NCI-H446 treated with DMSO at 0.1 percent for 48 hours (cell line): ENCODE results near the gene SAMD4B.

Source experiments
- DNase-seq: peaks from one replicate; lab custom pipeline; 2025; lab: John Stamatoyannopoulos, UW

SAMD4B gene

DNA sequence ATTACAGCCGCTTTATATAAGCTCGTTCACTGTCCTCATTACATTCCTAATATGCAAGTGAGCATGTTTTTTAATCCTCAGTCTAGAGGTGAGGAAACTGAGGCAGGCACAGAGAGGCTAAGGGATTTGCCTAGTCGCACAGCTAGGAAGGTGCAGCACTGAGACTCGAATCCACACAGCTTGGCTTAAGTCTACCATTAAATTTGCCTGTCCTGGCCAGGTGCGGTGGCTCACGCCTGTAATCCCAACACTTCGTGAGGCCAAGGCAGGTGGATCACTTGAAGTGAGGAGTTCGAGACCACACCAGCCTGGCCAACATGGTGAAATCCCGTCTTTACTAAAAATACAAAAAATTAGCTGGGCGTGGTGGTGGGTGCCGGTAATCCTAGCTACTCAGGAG is 85.5 kb downstream of the SAMD4B start:
- DNase-seq, result no peak

DNA sequence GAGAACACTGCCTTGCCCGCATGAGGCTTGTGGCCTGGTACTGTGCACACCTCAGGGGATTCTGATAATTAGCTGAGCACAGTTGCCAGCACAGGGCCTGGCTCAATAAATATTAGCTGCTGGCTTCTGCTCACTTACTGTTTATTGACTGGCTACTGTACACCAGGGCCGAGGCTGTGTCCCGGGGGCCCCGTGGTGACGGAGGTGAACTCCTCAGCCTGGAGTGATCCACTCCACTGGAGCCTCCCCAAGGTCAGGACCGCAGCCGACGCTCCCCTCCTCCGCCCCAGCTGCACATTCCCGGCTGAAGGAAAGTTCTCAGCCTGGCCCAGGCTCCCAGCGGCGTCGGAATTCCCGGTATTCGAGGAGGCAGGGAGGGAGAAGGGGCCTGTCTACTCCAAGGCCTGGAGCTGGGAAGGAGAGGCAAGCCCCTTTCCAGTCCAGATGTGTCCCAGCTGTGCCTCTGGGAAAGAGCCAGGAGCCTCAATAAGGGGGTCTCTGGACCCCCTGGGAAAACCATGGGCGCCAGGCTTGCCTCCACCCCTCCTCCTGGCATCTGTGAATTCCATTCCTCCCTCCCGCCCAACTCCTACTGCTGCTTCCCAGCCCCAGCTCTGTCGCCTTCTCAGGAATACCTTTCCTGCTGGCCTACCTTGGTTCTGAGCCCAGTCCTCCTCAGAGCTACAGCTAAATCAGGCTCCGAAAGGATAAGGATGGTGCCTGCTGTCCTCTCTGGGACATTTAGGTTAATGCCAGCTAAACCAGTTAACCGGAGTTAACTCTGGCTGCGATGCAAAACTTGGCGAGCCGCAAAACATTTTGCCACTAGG is 86.3 kb downstream of the SAMD4B start:
- no peak for DNase-seq

DNA sequence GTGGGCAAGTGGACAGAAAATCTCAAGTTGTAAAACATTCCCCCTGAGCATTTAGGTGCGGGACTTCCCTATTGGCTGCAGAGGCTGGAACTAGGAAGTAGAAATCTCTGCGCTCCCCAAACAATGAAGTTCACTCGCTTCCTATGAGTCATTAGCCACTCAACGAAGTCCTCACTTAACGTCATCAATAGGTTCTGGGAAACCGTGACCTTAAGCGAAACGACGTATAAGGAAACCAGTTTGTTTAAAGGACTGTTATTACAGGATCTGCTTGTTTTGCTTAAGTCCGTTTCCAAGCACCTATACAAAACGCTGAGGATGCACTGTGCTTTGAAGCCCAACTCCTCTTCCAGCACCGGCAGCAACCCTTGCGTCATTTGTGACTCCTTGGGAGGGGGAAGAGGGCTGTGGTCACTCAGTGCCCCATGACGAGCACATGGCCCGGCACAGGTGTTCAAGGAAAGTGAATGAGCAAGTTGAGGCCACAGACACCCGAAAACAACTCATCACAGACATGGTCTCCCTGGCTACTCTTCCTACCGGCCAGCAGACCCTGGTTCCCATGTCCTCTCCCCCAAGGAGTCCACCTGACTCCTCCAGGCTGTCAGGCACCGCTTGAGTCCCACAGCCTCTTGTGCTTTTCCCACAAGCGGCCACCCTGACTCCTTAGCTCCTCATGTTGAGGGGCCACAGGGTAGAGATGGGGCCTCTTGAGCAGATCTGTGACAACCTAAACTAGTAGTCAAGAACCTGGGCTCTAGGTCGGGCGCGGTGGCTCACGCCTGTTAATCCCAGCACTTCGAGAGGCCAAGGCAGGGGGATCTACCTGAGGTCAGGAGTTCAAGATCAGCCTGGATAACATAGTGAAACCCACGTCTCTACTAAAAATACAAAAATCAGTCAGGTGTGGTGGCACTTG is 88.7 kb downstream of the SAMD4B start:
- no peak for DNase-seq

DNA sequence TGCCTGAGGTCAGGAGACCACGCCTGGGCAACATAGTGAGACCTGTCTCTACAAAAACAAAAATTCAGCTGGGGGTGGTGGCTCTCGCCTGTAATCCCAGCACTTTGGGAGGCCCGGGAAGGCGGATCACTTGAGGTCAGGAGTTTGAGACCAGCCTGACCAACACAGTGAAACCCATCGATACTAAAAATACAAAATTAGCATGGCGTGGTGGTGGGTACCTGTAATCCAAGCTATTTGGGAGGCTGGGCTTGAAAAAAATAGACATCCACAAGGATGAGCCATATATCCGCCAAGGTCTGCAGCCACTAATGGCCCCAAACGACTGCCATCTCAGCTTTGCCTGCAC is 90.4 kb downstream of the SAMD4B start:
- no peak for DNase-seq

DNA sequence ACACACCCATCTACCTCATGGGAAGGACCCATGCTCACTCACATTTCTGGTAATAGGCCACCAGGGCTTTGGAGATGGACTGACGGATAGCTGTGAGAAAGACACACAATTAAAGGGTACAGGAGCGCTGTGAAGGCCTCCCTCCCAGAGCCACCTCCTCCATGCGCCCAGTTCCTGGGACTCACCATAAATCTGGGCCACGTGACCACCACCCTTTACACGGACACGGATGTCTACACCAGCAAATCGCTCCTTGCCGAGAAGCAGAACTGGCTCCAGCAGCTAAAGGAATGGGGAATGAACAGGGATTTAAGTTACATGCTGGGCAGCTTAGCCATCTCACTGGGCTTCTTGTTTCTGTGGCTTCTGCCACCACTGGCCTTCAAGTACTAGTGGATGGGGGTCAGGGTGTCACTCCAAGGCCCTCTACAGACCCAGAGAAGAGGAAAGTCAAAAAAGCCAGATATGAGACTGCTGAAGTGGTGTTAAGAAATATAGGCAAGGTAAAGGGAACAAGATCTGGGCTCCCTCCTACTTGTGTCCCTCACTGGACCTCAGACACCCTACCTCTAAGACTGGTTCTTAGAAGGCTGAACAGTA is 91.4 kb downstream of the SAMD4B start:
- DNase-seq, result no peak

DNA sequence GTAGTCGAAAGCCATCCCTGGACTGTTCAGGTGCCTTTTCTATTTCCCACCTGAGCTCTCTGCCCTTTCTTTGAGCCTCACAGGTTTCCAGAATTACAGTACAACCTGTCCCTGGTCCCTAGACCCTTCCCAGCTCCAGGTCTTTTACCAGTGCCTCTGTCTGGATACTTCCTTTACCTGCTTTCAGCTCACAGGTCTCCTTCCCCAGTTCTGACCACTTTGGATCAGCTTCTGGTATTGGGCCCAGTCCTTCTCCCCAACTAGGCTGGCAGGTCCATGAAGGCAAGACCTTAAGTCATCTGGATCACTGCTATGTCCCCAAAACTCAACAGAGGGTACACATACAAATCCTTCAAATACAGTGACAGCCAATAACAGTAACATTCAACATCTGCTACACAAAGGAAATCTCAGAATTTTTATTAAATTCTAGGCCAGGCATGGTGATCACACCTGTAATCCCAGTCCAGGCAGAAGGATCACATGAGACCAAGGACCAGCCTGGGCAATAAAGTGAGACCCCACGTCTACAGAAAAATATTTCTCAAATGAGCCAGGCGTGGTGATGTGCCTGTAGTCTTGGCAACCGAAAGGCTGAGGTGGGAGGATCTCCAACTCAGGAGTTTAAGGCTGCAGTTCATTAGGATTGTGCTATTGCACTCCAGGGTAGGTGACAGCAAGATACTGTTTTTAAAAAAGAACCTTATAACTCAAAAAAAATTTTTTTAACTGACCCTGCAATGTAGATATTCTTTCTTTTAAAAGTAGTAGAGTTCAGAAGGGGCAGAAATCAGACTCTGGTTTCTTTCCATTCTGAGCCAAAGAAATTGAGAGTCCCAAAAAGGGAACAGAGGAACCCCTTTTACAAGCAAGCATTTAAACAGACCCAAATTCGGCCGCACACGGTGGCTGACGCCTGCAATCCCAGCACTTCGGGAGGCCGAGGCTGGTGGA is 92.2 kb downstream of the SAMD4B start:
- no peak for DNase-seq
